Parathyroid adenoma (tissue), 2 donors: ENCODE results near the gene CD6.
"Not testable (repeated sequence)": the region's sequence is repeated elsewhere in the genome, so short reads cannot be mapped to it uniquely, and the experiment has no call there.

Experiments used
- H2AFZ ChIP-seq: fragments of 300-600 bp; sonication (generic); one replicate; pipeline ENCODE4 v1.7.0; 2017; ENCODE audit warnings: antibody characterized with exemption, mild to moderate bottlenecking
- H3K27ac ChIP-seq: fragments of 300-600 bp; sonication (generic); one replicate; pipeline ENCODE4 v1.7.0; 2017
- H3K27me3 ChIP-seq: fragments of 300-600 bp; sonication (generic); one replicate; pipeline ENCODE4 v1.7.0; 2017; ENCODE audit warnings: low read length; ENCODE audit not compliant: control insufficient read depth, insufficient read depth
- H3K36me3 ChIP-seq: fragments of 300-600 bp; sonication (generic); one replicate; pipeline ENCODE4 v1.7.0; 2017; ENCODE audit warnings: low read length; ENCODE audit not compliant: control insufficient read depth, insufficient read depth
- H3K4me1 ChIP-seq: fragments of 300-600 bp; sonication (generic); one replicate; pipeline ENCODE4 v1.7.0; 2017; ENCODE audit warnings: control low read depth
- H3K4me2 ChIP-seq: fragments of 300-600 bp; sonication (generic); one replicate; pipeline ENCODE4 v1.7.0; 2017; ENCODE audit warnings: low read length
- H3K4me3 ChIP-seq: fragments of 300-600 bp; sonication (generic); one replicate; pipeline ENCODE4 v1.7.0; 2017; ENCODE audit warnings: low read depth, low read length
- H3K79me2 ChIP-seq: fragments of 300-600 bp; sonication (generic); one replicate; pipeline ENCODE4 v1.7.0; 2017; ENCODE audit warnings: control low read depth
- H3K9ac ChIP-seq: fragments of 300-600 bp; sonication (generic); one replicate; pipeline ENCODE4 v1.7.0; 2017; ENCODE audit warnings: mild to moderate bottlenecking
- H3K9me3 ChIP-seq: fragments of 300-600 bp; sonication (generic); one replicate; pipeline ENCODE4 v1.7.0; 2017; ENCODE audit warnings: low read length; ENCODE audit not compliant: control insufficient read depth
- TF ChIP-seq, protein P1 (sequence below): fragments of 300-600 bp; sonication (generic); IDR thresholded peaks from one replicate; pipeline ENCODE4 v1.7.0; 2017; ENCODE audit warnings: antibody characterized with exemption, mild to moderate bottlenecking
- donor health status: primary hyperparathyroidism.

Gene CD6

GRCh38 chr11:60970890-60971289 is 590 bp upstream of the CD6 start:
- no peak overlapping the region for H2AFZ ChIP-seq
- H3K36me3 ChIP-seq, result no peaks in the 10 kb centered on the region
- no peak overlapping the region for H3K4me2 ChIP-seq
- H3K9ac ChIP-seq, result no peak overlapping the region
- no peak overlapping the region for H3K4me3 ChIP-seq
- no peaks in the 10 kb centered on the region for H3K4me1 ChIP-seq
- TF ChIP-seq, protein P1, sequence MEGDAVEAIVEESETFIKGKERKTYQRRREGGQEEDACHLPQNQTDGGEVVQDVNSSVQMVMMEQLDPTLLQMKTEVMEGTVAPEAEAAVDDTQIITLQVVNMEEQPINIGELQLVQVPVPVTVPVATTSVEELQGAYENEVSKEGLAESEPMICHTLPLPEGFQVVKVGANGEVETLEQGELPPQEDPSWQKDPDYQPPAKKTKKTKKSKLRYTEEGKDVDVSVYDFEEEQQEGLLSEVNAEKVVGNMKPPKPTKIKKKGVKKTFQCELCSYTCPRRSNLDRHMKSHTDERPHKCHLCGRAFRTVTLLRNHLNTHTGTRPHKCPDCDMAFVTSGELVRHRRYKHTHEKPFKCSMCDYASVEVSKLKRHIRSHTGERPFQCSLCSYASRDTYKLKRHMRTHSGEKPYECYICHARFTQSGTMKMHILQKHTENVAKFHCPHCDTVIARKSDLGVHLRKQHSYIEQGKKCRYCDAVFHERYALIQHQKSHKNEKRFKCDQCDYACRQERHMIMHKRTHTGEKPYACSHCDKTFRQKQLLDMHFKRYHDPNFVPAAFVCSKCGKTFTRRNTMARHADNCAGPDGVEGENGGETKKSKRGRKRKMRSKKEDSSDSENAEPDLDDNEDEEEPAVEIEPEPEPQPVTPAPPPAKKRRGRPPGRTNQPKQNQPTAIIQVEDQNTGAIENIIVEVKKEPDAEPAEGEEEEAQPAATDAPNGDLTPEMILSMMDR, result no peak
- H3K27me3 ChIP-seq, result no peaks in the 10 kb centered on the region
- H3K9me3 ChIP-seq, result no peaks in the 10 kb centered on the region
- H3K27ac ChIP-seq, result no peak overlapping the region
- no peaks in the 10 kb centered on the region for H3K79me2 ChIP-seq

DNA sequence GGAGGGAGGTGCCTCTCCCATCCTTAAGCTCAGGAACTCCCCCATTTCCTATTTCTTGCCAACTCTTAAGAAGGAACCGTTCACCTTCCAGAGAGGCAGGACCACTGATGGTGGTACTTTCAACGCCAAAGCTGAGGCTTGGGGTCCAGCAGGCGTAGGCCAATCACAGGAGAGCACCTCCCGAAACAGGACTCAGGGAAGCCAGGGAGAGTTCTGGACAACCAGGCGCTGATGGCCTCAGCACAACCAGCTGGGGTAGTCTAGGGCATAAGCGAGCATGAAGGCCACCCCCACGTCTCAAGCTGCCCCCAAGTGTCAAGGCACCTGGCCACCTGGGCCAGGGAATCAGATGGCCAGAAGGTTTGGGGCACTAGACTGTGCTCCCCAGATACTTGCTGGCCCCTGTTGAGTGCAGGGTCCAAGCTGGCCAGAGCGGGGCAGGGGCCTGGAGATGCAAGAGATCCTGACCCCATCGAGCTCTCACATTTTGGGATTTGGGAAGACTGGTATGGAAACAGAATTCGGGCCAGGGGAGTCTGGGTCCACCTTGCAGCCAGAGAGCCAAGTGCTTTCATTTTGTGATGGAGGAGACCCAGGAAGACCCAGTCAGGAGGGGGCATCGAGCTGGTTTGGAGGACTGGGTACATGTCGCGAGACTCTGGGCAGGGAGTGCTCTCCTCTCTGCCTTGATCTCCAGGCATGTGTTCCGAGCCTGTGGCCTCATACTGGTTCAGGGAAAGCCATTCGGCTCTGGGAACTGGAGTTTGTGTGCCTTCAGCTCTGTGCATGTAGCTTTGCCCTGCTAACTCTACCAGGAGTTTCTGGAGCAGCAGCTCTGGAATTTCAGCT is 926 bp downstream of the CD6 start:
- no peaks in the 10 kb centered on the region for H3K9me3 ChIP-seq
- no peak overlapping the region for H2AFZ ChIP-seq
- no peak overlapping the region for H3K4me2 ChIP-seq
- no peaks in the 10 kb centered on the region for H3K27me3 ChIP-seq
- H3K36me3 ChIP-seq, result no peaks in the 10 kb centered on the region
- H3K4me3 ChIP-seq, result no peak overlapping the region
- H3K4me1 ChIP-seq, result no peaks in the 10 kb centered on the region
- no peak overlapping the region for H3K27ac ChIP-seq
- H3K9ac ChIP-seq, result no peak overlapping the region
- H3K79me2 ChIP-seq, result no peaks in the 10 kb centered on the region
- TF ChIP-seq, protein P1, result no peak

DNA sequence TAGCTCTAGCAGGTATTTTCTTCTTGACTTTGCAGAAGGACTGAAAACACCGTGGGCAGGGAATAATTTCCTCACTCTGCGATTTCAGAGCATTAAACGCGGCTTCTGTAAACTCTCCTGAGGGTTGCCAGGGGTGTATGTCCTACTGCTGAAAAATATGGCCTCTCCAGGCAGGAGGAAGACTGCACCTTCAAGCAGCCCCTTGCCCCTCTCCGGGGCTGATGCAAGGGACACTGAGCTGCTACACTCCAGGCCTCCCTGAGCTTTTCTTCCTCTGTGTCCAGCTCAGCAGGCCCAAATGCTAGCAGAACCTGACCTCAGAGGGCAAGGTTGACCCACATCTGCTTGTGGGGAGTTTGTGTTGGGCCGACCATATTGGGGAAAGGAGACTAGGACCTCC is 2.2 kb downstream of the CD6 start:
- TF ChIP-seq, protein P1, result no peak
- Histone ChIP-seq H3K9ac (no peak overlapping the region), H3K4me1 (no peaks in the 10 kb centered on the region), H3K4me2 (no peak overlapping the region), H3K4me3 (no peak overlapping the region), H3K27me3 (no peaks in the 10 kb centered on the region), H3K36me3 (no peaks in the 10 kb centered on the region), H3K79me2 (no peaks in the 10 kb centered on the region), H2AFZ (no peak overlapping the region), H3K27ac (no peak overlapping the region), H3K9me3 (no peaks in the 10 kb centered on the region)

GRCh38 chr11:60974316-60974715 is 2.8 kb downstream of the CD6 start:
- not testable (repeated sequence) for H3K4me3 ChIP-seq, H3K36me3 ChIP-seq, H2AFZ ChIP-seq, H3K4me2 ChIP-seq, H3K27ac ChIP-seq, H3K4me1 ChIP-seq, H3K27me3 ChIP-seq, H3K9ac ChIP-seq, H3K79me2 ChIP-seq, H3K9me3 ChIP-seq

DNA sequence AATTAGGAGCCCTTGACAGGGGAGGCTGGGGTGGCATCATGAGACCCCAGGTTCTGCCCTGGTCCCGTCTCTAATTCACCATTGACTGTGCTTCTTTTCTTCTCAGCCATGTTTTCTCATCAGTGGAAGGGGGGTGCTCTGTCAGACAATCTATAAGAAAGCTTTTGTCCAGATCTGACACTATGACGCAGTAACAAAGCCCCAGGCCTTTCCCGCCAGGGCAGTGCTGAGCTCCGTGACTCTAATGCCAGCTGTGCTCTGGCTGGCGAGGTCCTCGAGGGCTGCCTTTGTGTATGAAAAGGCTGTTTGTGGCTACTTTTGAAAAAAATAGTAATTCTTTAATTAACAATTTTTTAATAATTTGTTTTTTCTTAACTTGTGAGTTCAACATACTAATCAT is 3.2 kb downstream of the CD6 start:
- Histone ChIP-seq H3K4me1 (no peaks in the 10 kb centered on the region), H3K4me3 (no peak overlapping the region), H3K9ac (no peak overlapping the region), H3K27me3 (no peaks in the 10 kb centered on the region), H3K9me3 (no peaks in the 10 kb centered on the region), H2AFZ (no peak overlapping the region), H3K27ac (no peak overlapping the region), H3K4me2 (no peak overlapping the region), H3K79me2 (no peaks in the 10 kb centered on the region), H3K36me3 (no peaks in the 10 kb centered on the region)
- TF ChIP-seq, protein P1, result no peak
